ENCODE data around the gene KLF5. TPM values are rescaled to one million over a fixed set of nuclear protein-coding genes. Genes with fewer than 3 reads are reported as not detected.

KLF5 gene
- total RNA-seq, 1 donor from 2014 or later = 2.4 TPM

GRCh38 chr13:73058064-73058313 lies 816 bp upstream of the KLF5 start:
- H3K4me1 Mint-ChIP-seq (ENCODE audit: unreplicated experiment) = peaks cover 7% of the 10 kb centered on the region
- peaks cover 8% of the 10 kb centered on the region for H3K27me3 Mint-ChIP-seq (ENCODE audit: unreplicated experiment)

GRCh38 chr13:73058432-73058735 lies 421 bp upstream of the KLF5 start:
- Mint-ChIP-seq H3K4me3 (ENCODE audit: unreplicated experiment) (peak overlapping the region; percentile 91), H3K36me3 (ENCODE audit: low read depth, unreplicated experiment) (peaks cover 3% of the 10 kb centered on the region), H3K27me3 (ENCODE audit: unreplicated experiment) (peaks cover 8% of the 10 kb centered on the region), H3K9me3 (ENCODE audit: unreplicated experiment) (no peaks in the 10 kb centered on the region), H3K27ac (ENCODE audit: unreplicated experiment) (no peak overlapping the region), H3K4me1 (ENCODE audit: unreplicated experiment) (peaks cover 7% of the 10 kb centered on the region)
- no peak for TF ChIP-seq CTCF (IDR thresholded peaks at IDR 0.05; ENCODE audit: unreplicated experiment)
- no peak for DNase-seq (ENCODE audit: low spot score)

More at GRCh38 chr13:73058064-73058313, 816 bp upstream of the KLF5 start:
- no peak for TF ChIP-seq CTCF (IDR thresholded peaks at IDR 0.05; ENCODE audit: unreplicated experiment)
- DNase-seq (ENCODE audit: low spot score) = no peak
- peak overlapping the region; percentile 91 for H3K4me3 Mint-ChIP-seq (ENCODE audit: unreplicated experiment)
- peaks cover 3% of the 10 kb centered on the region for H3K36me3 Mint-ChIP-seq (ENCODE audit: low read depth, unreplicated experiment)
- no peak overlapping the region for H3K27ac Mint-ChIP-seq (ENCODE audit: unreplicated experiment)
- H3K9me3 Mint-ChIP-seq (ENCODE audit: unreplicated experiment) = no peaks in the 10 kb centered on the region

GRCh38 chr13:73059460-73060250 lies 850 bp downstream of the KLF5 start:
- Mint-ChIP-seq H3K4me1 (ENCODE audit: unreplicated experiment) (peaks cover 7% of the 10 kb centered on the region), H3K9me3 (ENCODE audit: unreplicated experiment) (no peaks in the 10 kb centered on the region), H3K27me3 (ENCODE audit: unreplicated experiment) (peaks cover 8% of the 10 kb centered on the region), H3K27ac (ENCODE audit: unreplicated experiment) (no peak overlapping the region), H3K4me3 (ENCODE audit: unreplicated experiment) (peak overlapping the region; percentile 93), H3K36me3 (ENCODE audit: low read depth, unreplicated experiment) (peaks cover 3% of the 10 kb centered on the region)
- TF ChIP-seq CTCF (IDR thresholded peaks at IDR 0.05; ENCODE audit: unreplicated experiment) = no peak
- DNase-seq (ENCODE audit: low spot score) = peak; percentile 57

- H3K9me3 Mint-ChIP-seq (ENCODE audit: unreplicated experiment) = no peaks in the 10 kb centered on the region
- peaks cover 8% of the 10 kb centered on the region for H3K27me3 Mint-ChIP-seq (ENCODE audit: unreplicated experiment)
- H3K36me3 Mint-ChIP-seq (ENCODE audit: low read depth, unreplicated experiment) = peaks cover 3% of the 10 kb centered on the region
- peak overlapping the region; percentile 93 for H3K4me3 Mint-ChIP-seq (ENCODE audit: unreplicated experiment)
- H3K27ac Mint-ChIP-seq (ENCODE audit: unreplicated experiment) = no peak overlapping the region
- TF ChIP-seq CTCF (IDR thresholded peaks at IDR 0.05; ENCODE audit: unreplicated experiment) = no peak
- peaks cover 7% of the 10 kb centered on the region for H3K4me1 Mint-ChIP-seq (ENCODE audit: unreplicated experiment)
- no peak for DNase-seq (ENCODE audit: low spot score)
Measured at GRCh38 chr13:73060251-73061160, 1.7 kb downstream of the KLF5 start.

GRCh38 chr13:73061473-73061872 lies 2.7 kb downstream of the KLF5 start:
- no peak overlapping the region for H3K4me3 Mint-ChIP-seq (ENCODE audit: unreplicated experiment)
- DNase-seq (ENCODE audit: low spot score) = no peak
- H3K36me3 Mint-ChIP-seq (ENCODE audit: low read depth, unreplicated experiment) = peaks cover 3% of the 10 kb centered on the region
- TF ChIP-seq CTCF (IDR thresholded peaks at IDR 0.05; ENCODE audit: unreplicated experiment) = no peak
- peaks cover 8% of the 10 kb centered on the region for H3K27me3 Mint-ChIP-seq (ENCODE audit: unreplicated experiment)
- H3K27ac Mint-ChIP-seq (ENCODE audit: unreplicated experiment) = no peak overlapping the region
- H3K4me1 Mint-ChIP-seq (ENCODE audit: unreplicated experiment) = peaks cover 7% of the 10 kb centered on the region
- no peaks in the 10 kb centered on the region for H3K9me3 Mint-ChIP-seq (ENCODE audit: unreplicated experiment)
